IMR-90 (cell line): ENCODE results near the gene COX19.

ENCODE experiments used
- CEBPB ChIP-seq: IDR thresholded peaks from 2 replicates; pipeline ENCODE4 v1.6.1; 2012; ENCODE audit warnings: low read depth, low read length, improper control_type of control experiment
- CTCF ChIP-seq: conservative IDR thresholded peaks from 2 replicates; pipeline ENCODE4 v1.5.1; 2012; ENCODE audit warnings: mild to moderate bottlenecking, low read depth, low read length, improper control_type of control experiment
- ELK1 ChIP-seq: fragments of 150-350 bp; IDR thresholded peaks from 2 replicates; pipeline ENCODE4 v1.6.1; 2016; ENCODE audit warnings: low read depth, mild to moderate bottlenecking, low read length, moderate library complexity, borderline replicate concordance
- MXI1 ChIP-seq: IDR thresholded peaks from 2 replicates; pipeline ENCODE4 v1.6.1; 2012; ENCODE audit warnings: low read depth, mild to moderate bottlenecking, low read length, moderate library complexity, borderline replicate concordance
- POLR2A ChIP-seq: IDR thresholded peaks from 2 replicates; pipeline ENCODE4 v1.6.1; 2012; ENCODE audit warnings: mild to moderate bottlenecking, low read depth, low read length
- RAD21 ChIP-seq: IDR thresholded peaks from 2 replicates; pipeline ENCODE4 v1.6.1; 2012; ENCODE audit warnings: low read length, improper control_type of control experiment
- RFX5 ChIP-seq: IDR thresholded peaks from 2 replicates; pipeline ENCODE4 v1.8.0; 2012; ENCODE audit warnings: low read depth, mild to moderate bottlenecking, low read length, moderate library complexity
- USF2 ChIP-seq: fragments of 150-350 bp; IDR thresholded peaks from 2 replicates; pipeline ENCODE4 v1.6.1; 2017; ENCODE audit warnings: mild to moderate bottlenecking, antibody characterized with exemption, low read length, low read depth

- peak; percentile 68 for TF ChIP-seq USF2
- no peak for TF ChIP-seq CTCF
- no peak for TF ChIP-seq POLR2A
- no peak for TF ChIP-seq ELK1
- TF ChIP-seq CEBPB: no peak
- TF ChIP-seq RAD21: no peak
- TF ChIP-seq RFX5: no peak
- no peak for TF ChIP-seq MXI1
These were observed 40.1 kb upstream of the COX19 start for GRCh38 chr7:1015196-1016121.
